ENCODE measurements around the gene CCDC120.

Gene CCDC120

GRCh38 chrX:49111791-49112190 lies 53.0 kb downstream of the CCDC120 start:
- no peak overlapping the region for H3K18ac ChIP-seq (ENCODE audit: low read length)
- H3K9ac ChIP-seq (ENCODE audit: low read length) = no peak overlapping the region
- H3K4ac ChIP-seq (ENCODE audit: low read depth, low read length) = no peak overlapping the region

DNA sequence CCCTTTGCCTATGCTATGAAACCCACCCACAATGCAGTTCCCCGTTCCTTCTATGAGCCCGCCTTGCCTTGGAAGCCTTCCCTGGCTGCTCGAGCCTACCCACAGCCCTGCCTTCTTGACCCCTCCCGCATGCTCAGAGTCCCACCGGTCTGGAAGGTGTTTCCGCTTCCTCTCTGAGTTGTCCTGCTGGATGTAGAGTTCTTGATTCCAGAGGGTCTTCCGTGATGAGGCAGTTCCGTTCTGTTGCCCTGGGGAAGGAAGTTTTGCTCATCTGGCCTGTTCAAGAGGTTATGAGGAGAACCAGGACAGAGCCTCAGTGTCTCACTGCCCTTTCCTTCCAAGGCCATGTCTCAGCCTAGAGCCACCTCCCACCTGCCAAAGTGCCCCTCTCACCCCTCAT lies 57.3 kb downstream of the CCDC120 start:
- no peak overlapping the region for H3K9ac ChIP-seq (ENCODE audit: low read length)
- H3K14ac ChIP-seq (ENCODE audit: low read length) = no peak overlapping the region
- no peak overlapping the region for H3K27ac ChIP-seq (ENCODE audit: low read depth, low read length)
- H3K79me2 ChIP-seq (ENCODE audit: control insufficient read depth, insufficient read depth, low read length, poor library complexity) = no peaks in the 10 kb centered on the region
- no peak overlapping the region for H3K18ac ChIP-seq (ENCODE audit: low read length)
- H3K4ac ChIP-seq (ENCODE audit: low read depth, low read length) = no peak overlapping the region
- no peak overlapping the region for H3K23ac ChIP-seq (ENCODE audit: low read length)
- no peak overlapping the region for H4K8ac ChIP-seq (ENCODE audit: low read depth, low read length)
- H3K27me3 ChIP-seq (ENCODE audit: insufficient read depth, low read length) = no peaks in the 10 kb centered on the region
- H3K36me3 ChIP-seq (ENCODE audit: control insufficient read depth in 1 of 2, insufficient read depth in 2 of 2, low read length in 2 of 2) = peaks cover 45 to 52% of the 10 kb centered on the region in 2 experiments
- no CpG with 5 or more reads among the region's 8 CpGs for WGBS (ENCODE audit: extremely low coverage, insufficient coverage, insufficient read length)
- H3K4me3 ChIP-seq (ENCODE audit: low read depth, low read length) = no peak overlapping the region
- no peak for DNase-seq
- no peak overlapping the region for H4K91ac ChIP-seq (ENCODE audit: low read depth, low read length)
- H3K79me1 ChIP-seq (ENCODE audit: low read length) = no peaks in the 10 kb centered on the region
- no peak overlapping the region for H2AFZ ChIP-seq (ENCODE audit: insufficient read depth, low read length, poor library complexity)
- no peak overlapping the region for H4K12ac ChIP-seq (ENCODE audit: low read depth, low read length)
- no peak overlapping the region for H2BK12ac ChIP-seq (ENCODE audit: low read length)
- no peak overlapping the region for H2AK5ac ChIP-seq (ENCODE audit: low read length)
- no peak overlapping the region for H2BK5ac ChIP-seq (ENCODE audit: low read depth, low read length, poor library complexity)
- no peak overlapping the region for H3K4me2 ChIP-seq (ENCODE audit: low read length)
- H3K4me1 ChIP-seq (ENCODE audit: control insufficient read depth in 1 of 2, insufficient read depth in 2 of 2, low read length in 2 of 2) = no peaks in the 10 kb centered on the region
- no peaks in the 10 kb centered on the region for H3K9me3 ChIP-seq (ENCODE audit: insufficient read depth, low read depth, low read length)
- no peak overlapping the region for H2BK120ac ChIP-seq (ENCODE audit: insufficient read depth, low read length, poor library complexity)

More at GRCh38 chrX:49111791-49112190, 53.0 kb downstream of the CCDC120 start:
- no peak overlapping the region for H2AFZ ChIP-seq (ENCODE audit: insufficient read depth, low read length, poor library complexity)
- H4K12ac ChIP-seq (ENCODE audit: low read depth, low read length) = no peak overlapping the region
- H3K4me1 ChIP-seq (ENCODE audit: control insufficient read depth in 1 of 2, insufficient read depth in 2 of 2, low read length in 2 of 2) = no peaks in the 10 kb centered on the region
- no peak overlapping the region for H3K4me2 ChIP-seq (ENCODE audit: low read length)
- H4K91ac ChIP-seq (ENCODE audit: low read depth, low read length) = no peak overlapping the region
- no peaks in the 10 kb centered on the region for H3K79me2 ChIP-seq (ENCODE audit: control insufficient read depth, insufficient read depth, low read length, poor library complexity)
- no peaks in the 10 kb centered on the region for H3K79me1 ChIP-seq (ENCODE audit: low read length)
- no peak overlapping the region for H4K8ac ChIP-seq (ENCODE audit: low read depth, low read length)
- H3K9me3 ChIP-seq (ENCODE audit: insufficient read depth, low read depth, low read length) = no peaks in the 10 kb centered on the region
- no peak overlapping the region for H2BK120ac ChIP-seq (ENCODE audit: insufficient read depth, low read length, poor library complexity)
- H2BK12ac ChIP-seq (ENCODE audit: low read length) = no peak overlapping the region
- no peak for DNase-seq
- no peak overlapping the region for H3K27ac ChIP-seq (ENCODE audit: low read depth, low read length)
- peaks cover 36 to 45% of the 10 kb centered on the region in 2 experiments for H3K36me3 ChIP-seq (ENCODE audit: control insufficient read depth in 1 of 2, insufficient read depth in 2 of 2, low read length in 2 of 2)
- no peak overlapping the region for H3K23ac ChIP-seq (ENCODE audit: low read length)
- no CpG with 5 or more reads among the region's 3 CpGs for WGBS (ENCODE audit: extremely low coverage, insufficient coverage, insufficient read length)
- H3K4me3 ChIP-seq (ENCODE audit: low read depth, low read length) = no peak overlapping the region
- H2AK5ac ChIP-seq (ENCODE audit: low read length) = no peak overlapping the region
- no peak overlapping the region for H2BK5ac ChIP-seq (ENCODE audit: low read depth, low read length, poor library complexity)
- no peak overlapping the region for H3K14ac ChIP-seq (ENCODE audit: low read length)
- no peaks in the 10 kb centered on the region for H3K27me3 ChIP-seq (ENCODE audit: insufficient read depth, low read length)

DNA sequence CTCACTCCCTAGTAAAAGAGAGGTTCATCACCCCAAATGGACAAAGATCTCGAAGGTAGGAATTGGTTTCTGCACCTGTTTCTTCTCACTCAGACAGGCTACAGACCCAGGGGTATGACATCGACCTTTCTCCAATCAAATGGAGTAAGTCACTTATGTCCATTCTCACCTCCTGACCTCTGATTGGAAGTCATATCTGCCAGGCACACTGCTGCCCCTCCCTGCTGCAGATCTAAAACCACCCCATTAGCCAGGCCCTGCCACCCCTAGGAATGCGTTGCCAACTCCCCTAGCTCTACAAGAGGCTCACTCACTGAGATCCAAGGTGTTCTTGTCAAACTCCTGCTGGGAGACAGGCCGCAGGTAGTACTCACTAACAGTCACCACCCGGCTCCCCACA lies 57.9 kb downstream of the CCDC120 start:
- no peaks in the 10 kb centered on the region for H3K4me1 ChIP-seq (ENCODE audit: control insufficient read depth in 1 of 2, insufficient read depth in 2 of 2, low read length in 2 of 2)
- no peak overlapping the region for H3K18ac ChIP-seq (ENCODE audit: low read length)
- no peak overlapping the region for H2BK12ac ChIP-seq (ENCODE audit: low read length)
- H3K36me3 ChIP-seq (ENCODE audit: control insufficient read depth in 1 of 2, insufficient read depth in 2 of 2, low read length in 2 of 2) = peaks cover 46 to 54% of the 10 kb centered on the region in 2 experiments
- H3K4ac ChIP-seq (ENCODE audit: low read depth, low read length) = no peak overlapping the region
- no peak overlapping the region for H3K23ac ChIP-seq (ENCODE audit: low read length)
- H3K79me2 ChIP-seq (ENCODE audit: control insufficient read depth, insufficient read depth, low read length, poor library complexity) = no peaks in the 10 kb centered on the region
- H3K9me3 ChIP-seq (ENCODE audit: insufficient read depth, low read depth, low read length) = no peaks in the 10 kb centered on the region
- H2AK5ac ChIP-seq (ENCODE audit: low read length) = no peak overlapping the region
- WGBS (ENCODE audit: extremely low coverage, insufficient coverage, insufficient read length) = no CpG with 5 or more reads among the region's 5 CpGs
- no peak overlapping the region for H2AFZ ChIP-seq (ENCODE audit: insufficient read depth, low read length, poor library complexity)
- H4K91ac ChIP-seq (ENCODE audit: low read depth, low read length) = no peak overlapping the region
- H3K4me3 ChIP-seq (ENCODE audit: low read depth, low read length) = no peak overlapping the region
- no peaks in the 10 kb centered on the region for H3K79me1 ChIP-seq (ENCODE audit: low read length)
- no peak overlapping the region for H3K27ac ChIP-seq (ENCODE audit: low read depth, low read length)
- no peaks in the 10 kb centered on the region for H3K27me3 ChIP-seq (ENCODE audit: insufficient read depth, low read length)
- H2BK5ac ChIP-seq (ENCODE audit: low read depth, low read length, poor library complexity) = no peak overlapping the region
- H4K8ac ChIP-seq (ENCODE audit: low read depth, low read length) = no peak overlapping the region
- H3K4me2 ChIP-seq (ENCODE audit: low read length) = no peak overlapping the region
- H4K12ac ChIP-seq (ENCODE audit: low read depth, low read length) = peak overlapping the region; percentile 24
- no peak overlapping the region for H2BK120ac ChIP-seq (ENCODE audit: insufficient read depth, low read length, poor library complexity)
- no peak overlapping the region for H3K14ac ChIP-seq (ENCODE audit: low read length)
- H3K9ac ChIP-seq (ENCODE audit: low read length) = no peak overlapping the region
- DNase-seq = no peak

GRCh38 chrX:49117581-49117980 lies 58.8 kb downstream of the CCDC120 start:
- peaks cover 0 to under 1% of the 10 kb centered on the region in 2 experiments for H3K4me1 ChIP-seq (ENCODE audit: control insufficient read depth in 1 of 2, insufficient read depth in 2 of 2, low read length in 2 of 2)
- H2BK12ac ChIP-seq (ENCODE audit: low read length) = no peak overlapping the region
- no peak overlapping the region for H2BK120ac ChIP-seq (ENCODE audit: insufficient read depth, low read length, poor library complexity)
- H3K23ac ChIP-seq (ENCODE audit: low read length) = no peak overlapping the region
- H3K9ac ChIP-seq (ENCODE audit: low read length) = no peak overlapping the region
- no peak overlapping the region for H2AFZ ChIP-seq (ENCODE audit: insufficient read depth, low read length, poor library complexity)
- H4K91ac ChIP-seq (ENCODE audit: low read depth, low read length) = no peak overlapping the region
- H3K27me3 ChIP-seq (ENCODE audit: insufficient read depth, low read length) = no peaks in the 10 kb centered on the region
- H3K36me3 ChIP-seq (ENCODE audit: control insufficient read depth in 1 of 2, insufficient read depth in 2 of 2, low read length in 2 of 2) = peaks cover 38 to 48% of the 10 kb centered on the region in 2 experiments
- no peak overlapping the region for H3K27ac ChIP-seq (ENCODE audit: low read depth, low read length)
- WGBS (ENCODE audit: extremely low coverage, insufficient coverage, insufficient read length) = no CpG with 5 or more reads among the region's 6 CpGs
- no peak overlapping the region for H2BK5ac ChIP-seq (ENCODE audit: low read depth, low read length, poor library complexity)
- H3K9me3 ChIP-seq (ENCODE audit: insufficient read depth, low read depth, low read length) = no peaks in the 10 kb centered on the region
- no peak overlapping the region for H3K4ac ChIP-seq (ENCODE audit: low read depth, low read length)
- no peak for DNase-seq
- H3K18ac ChIP-seq (ENCODE audit: low read length) = no peak overlapping the region
- no peak overlapping the region for H2AK5ac ChIP-seq (ENCODE audit: low read length)
- no peak overlapping the region for H3K4me2 ChIP-seq (ENCODE audit: low read length)
- no peaks in the 10 kb centered on the region for H3K79me2 ChIP-seq (ENCODE audit: control insufficient read depth, insufficient read depth, low read length, poor library complexity)
- H4K12ac ChIP-seq (ENCODE audit: low read depth, low read length) = no peak overlapping the region
- H3K79me1 ChIP-seq (ENCODE audit: low read length) = no peaks in the 10 kb centered on the region
- no peak overlapping the region for H3K4me3 ChIP-seq (ENCODE audit: low read depth, low read length)
- H4K8ac ChIP-seq (ENCODE audit: low read depth, low read length) = no peak overlapping the region
- no peak overlapping the region for H3K14ac ChIP-seq (ENCODE audit: low read length)

Data from trophoblast cell (in vitro differentiated cells and primary cell).